Trophoblast cell (in vitro differentiated cells and primary cell): ENCODE measurements around the gene PTPN7. TPM values are rescaled to one million over a fixed set of nuclear protein-coding genes. Genes with fewer than 3 reads are reported as not detected.

Experiments used
- DNase-seq, 2 donors: peaks; one replicate each; pipeline ENCODE4 v3.0.0-alpha.2; 2016
- H2AFZ ChIP-seq: 2 replicates; pipeline ENCODE4 v1.6.1; 2013; ENCODE audit warnings: low read length, moderate library complexity, mild to moderate bottlenecking; ENCODE audit not compliant: insufficient read depth, poor library complexity
- H2AK5ac ChIP-seq: 2 replicates; pipeline ENCODE4 v1.6.1; 2013; ENCODE audit warnings: mild to moderate bottlenecking, low read length
- H2BK120ac ChIP-seq: 2 replicates; pipeline ENCODE4 v1.6.1; 2013; ENCODE audit warnings: low read length, mild to moderate bottlenecking, moderate library complexity; ENCODE audit not compliant: insufficient read depth, poor library complexity
- H2BK12ac ChIP-seq: 2 replicates; pipeline ENCODE4 v1.6.1; 2013; ENCODE audit warnings: mild to moderate bottlenecking, low read length, moderate library complexity
- H2BK5ac ChIP-seq: 2 replicates; pipeline ENCODE4 v1.6.1; 2013; ENCODE audit warnings: low read length, low read depth, moderate library complexity, mild to moderate bottlenecking; ENCODE audit not compliant: poor library complexity
- H3K14ac ChIP-seq: 2 replicates; pipeline ENCODE4 v1.6.1; 2013; ENCODE audit warnings: mild to moderate bottlenecking, low read length
- H3K18ac ChIP-seq: 2 replicates; pipeline ENCODE4 v1.6.1; 2013; ENCODE audit warnings: mild to moderate bottlenecking, low read length
- H3K23ac ChIP-seq: 2 replicates; pipeline ENCODE4 v1.6.1; 2013; ENCODE audit warnings: low read length
- H3K27ac ChIP-seq: 2 replicates; pipeline ENCODE4 v1.5.1; 2013; ENCODE audit warnings: low read depth, mild to moderate bottlenecking, inconsistent platforms, low read length, moderate library complexity
- H3K27me3 ChIP-seq: 2 replicates; pipeline ENCODE4 v1.6.1; 2013; ENCODE audit warnings: inconsistent platforms, mild to moderate bottlenecking, low read length, moderate library complexity; ENCODE audit not compliant: insufficient read depth
- H3K36me3 ChIP-seq, 2 experiments: 1 replicate in 1 of 2; 2 replicates in 1 of 2; pipeline ENCODE4 v1.6.1; 2013; ENCODE audit warnings: low read length in 2 of 2, mild to moderate bottlenecking in 2 of 2, moderate library complexity in 1 of 2; ENCODE audit not compliant: insufficient read depth in 2 of 2, control insufficient read depth in 1 of 2
- H3K4ac ChIP-seq: 2 replicates; pipeline ENCODE4 v1.6.1; 2013; ENCODE audit warnings: low read depth, mild to moderate bottlenecking, low read length, moderate library complexity
- H3K4me1 ChIP-seq, 2 experiments: 1 replicate in 1 of 2; 2 replicates in 1 of 2; pipeline ENCODE4 v1.6.1; 2013; ENCODE audit warnings: low read length in 2 of 2, mild to moderate bottlenecking in 2 of 2, moderate library complexity in 1 of 2; ENCODE audit not compliant: insufficient read depth in 2 of 2, control insufficient read depth in 1 of 2
- H3K4me2 ChIP-seq: 2 replicates; pipeline ENCODE4 v1.6.1; 2013; ENCODE audit warnings: inconsistent platforms, mild to moderate bottlenecking, low read length, moderate library complexity
- H3K4me3 ChIP-seq: 2 replicates; pipeline ENCODE4 v1.5.1; 2013; ENCODE audit warnings: mild to moderate bottlenecking, low read depth, low read length, inconsistent platforms
- H3K79me1 ChIP-seq: one replicate; pipeline ENCODE4 v1.6.1; 2013; ENCODE audit warnings: low read length
- H3K79me2 ChIP-seq: 2 replicates; pipeline ENCODE4 v1.6.1; 2013; ENCODE audit warnings: low read length, mild to moderate bottlenecking; ENCODE audit not compliant: control insufficient read depth, insufficient read depth, poor library complexity
- H3K9ac ChIP-seq: 2 replicates; pipeline ENCODE4 v1.6.1; 2013; ENCODE audit warnings: mild to moderate bottlenecking, low read length
- H3K9me3 ChIP-seq: 2 replicates; pipeline ENCODE4 v1.6.1; 2013; ENCODE audit warnings: low read depth, mild to moderate bottlenecking, control low read depth, inconsistent platforms, low read length; ENCODE audit not compliant: insufficient read depth
- H4K12ac ChIP-seq: 2 replicates; pipeline ENCODE4 v1.6.1; 2013; ENCODE audit warnings: low read depth, mild to moderate bottlenecking, low read length, moderate library complexity
- H4K8ac ChIP-seq: 2 replicates; pipeline ENCODE4 v1.6.1; 2013; ENCODE audit warnings: low read depth, mild to moderate bottlenecking, low read length, moderate library complexity
- H4K91ac ChIP-seq: one replicate; pipeline ENCODE4 v1.6.1; 2013; ENCODE audit warnings: low read depth, mild to moderate bottlenecking, low read length, moderate library complexity
- WGBS: extraction: QIAGEN DNeasy Blood & Tissue Kit; methylation state at CpG from one replicate; pipeline ENCODE4 v1.1.7; 2013; ENCODE audit warnings: missing lambda C conversion rate; ENCODE audit not compliant: insufficient read length, insufficient coverage; ENCODE audit errors: extremely low coverage; 5-methylcytosine and 5-hydroxymethylcytosine counted together
- polyA plus RNA-seq: library from polyadenylated mRNA; stranded (reverse); fragments of 200-250 nt; gene quantifications from 2 replicates; pipeline ENCODE4 v1.2.3, GENCODE V29; 2013

The PTPN7 gene
- polyA plus RNA-seq = not detected in 2 replicates

DNA sequence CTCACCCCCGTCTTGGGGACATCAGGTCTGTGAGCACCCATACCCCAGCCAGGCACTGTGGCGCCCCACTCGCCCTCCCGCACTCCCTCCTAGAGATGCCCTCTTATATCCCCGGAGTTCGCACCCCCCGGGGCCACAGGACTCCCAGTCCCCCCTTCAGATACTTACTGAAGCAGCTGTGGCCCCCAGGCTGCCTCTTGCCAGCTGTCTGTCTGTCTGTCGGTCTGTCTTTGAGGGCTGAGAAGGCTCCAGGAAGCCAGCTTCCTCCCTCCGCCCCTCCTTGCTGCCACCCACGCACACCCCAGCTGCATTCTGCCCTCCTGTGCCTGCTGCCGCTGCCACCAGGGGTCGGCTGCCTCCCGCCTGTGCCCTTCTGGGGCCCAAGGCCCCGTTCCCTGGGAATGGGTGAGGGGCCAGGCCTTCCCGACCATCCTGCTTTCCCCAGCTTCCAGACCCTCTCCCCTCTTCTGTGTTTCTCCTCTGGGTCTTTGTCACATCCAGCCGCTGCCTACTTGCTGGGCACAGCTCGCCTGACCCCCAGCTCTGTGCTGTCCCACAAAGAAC lies at the start of gene PTPN7:
PTPN7 (minus strand) TSS at position 226 of the 564 bp plus-strand sequence. CDS start 1,200 bp downstream, outside the sequence.
- no CpG with 5 or more reads among the region's 17 CpGs for WGBS
- no peak within 1 kb of the TSS for H3K4ac ChIP-seq
- no peak within 1 kb of the TSS for H2BK5ac ChIP-seq
- H3K4me2 ChIP-seq = no peak within 1 kb of the TSS
- H2BK12ac ChIP-seq = no peak within 1 kb of the TSS
- no peak within 1 kb of the TSS for H4K12ac ChIP-seq
- H2AFZ ChIP-seq = no peak within 1 kb of the TSS
- H3K14ac ChIP-seq = no peak within 1 kb of the TSS
- no peaks in the 10 kb centered on the region for H3K27me3 ChIP-seq
- H3K79me1 ChIP-seq = no peaks in the 10 kb centered on the region
- peaks cover 5 to 13% of the 10 kb centered on the region in 2 experiments for H3K4me1 ChIP-seq
- H3K36me3 ChIP-seq = no peaks in the 10 kb centered on the region
- no peak within 1 kb of the TSS for H2BK120ac ChIP-seq
- H4K8ac ChIP-seq = no peak within 1 kb of the TSS
- H2AK5ac ChIP-seq = no peak within 1 kb of the TSS
- no peak within 1 kb of the TSS for H3K9ac ChIP-seq
- no peak within 1 kb of the TSS for H3K27ac ChIP-seq
- no peaks in the 10 kb centered on the region for H3K9me3 ChIP-seq
- H4K91ac ChIP-seq = no peak within 1 kb of the TSS
- H3K4me3 ChIP-seq = no peak within 1 kb of the TSS
- no peak within 1 kb of the TSS for H3K23ac ChIP-seq
- H3K18ac ChIP-seq = no peak within 1 kb of the TSS
- DNase-seq = no peak
- H3K79me2 ChIP-seq = no peaks in the 10 kb centered on the region

DNA sequence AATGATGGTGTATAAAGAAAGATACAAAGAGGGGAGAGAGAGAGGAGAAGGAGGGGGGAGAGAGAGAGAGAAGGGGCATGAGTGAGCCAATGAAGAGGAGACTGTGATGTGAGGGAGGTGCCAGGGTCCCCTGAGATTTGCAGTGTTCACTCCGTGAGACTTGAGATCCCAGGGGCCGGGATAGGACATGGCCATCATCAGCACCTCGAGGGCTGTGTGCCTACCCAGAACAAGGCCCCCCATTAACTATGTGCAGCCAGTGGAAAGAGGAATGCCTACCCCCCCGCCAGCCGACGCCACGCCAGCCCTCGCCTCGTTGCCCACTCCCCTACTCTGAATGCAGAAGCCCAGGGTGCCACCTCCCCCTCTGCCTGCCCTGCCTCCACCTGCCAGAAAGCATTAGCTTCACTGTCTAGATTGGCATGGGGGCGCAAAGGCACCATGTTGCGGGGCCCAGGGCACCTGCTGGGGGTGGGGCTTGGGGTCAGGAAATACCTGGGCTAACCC lies 48.0 kb upstream of the PTPN7 start:
- WGBS = no CpG with 5 or more reads among the region's 11 CpGs
- no peaks in the 10 kb centered on the region for H3K79me2 ChIP-seq
- no peak overlapping the region for H4K8ac ChIP-seq
- no peaks in the 10 kb centered on the region for H3K79me1 ChIP-seq
- no peak overlapping the region for H3K4me2 ChIP-seq
- H2AFZ ChIP-seq = no peak overlapping the region
- H3K9ac ChIP-seq = no peak overlapping the region
- peaks cover 4% of the 10 kb centered on the region for H3K27me3 ChIP-seq
- H3K4me1 ChIP-seq = no peaks in the 10 kb centered on the region
- no peak overlapping the region for H2BK120ac ChIP-seq
- no peak overlapping the region for H3K27ac ChIP-seq
- no peaks in the 10 kb centered on the region for H3K36me3 ChIP-seq
- H3K23ac ChIP-seq = no peak overlapping the region
- no peak overlapping the region for H4K12ac ChIP-seq
- H3K4ac ChIP-seq = no peak overlapping the region
- no peak overlapping the region for H3K4me3 ChIP-seq
- peaks cover 7% of the 10 kb centered on the region for H3K9me3 ChIP-seq
- no peak overlapping the region for H4K91ac ChIP-seq
- H2BK5ac ChIP-seq = no peak overlapping the region
- H3K18ac ChIP-seq = no peak overlapping the region
- no peak overlapping the region for H2BK12ac ChIP-seq
- no peak overlapping the region for H3K14ac ChIP-seq
- no peak overlapping the region for H2AK5ac ChIP-seq
- DNase-seq = no peak

DNA sequence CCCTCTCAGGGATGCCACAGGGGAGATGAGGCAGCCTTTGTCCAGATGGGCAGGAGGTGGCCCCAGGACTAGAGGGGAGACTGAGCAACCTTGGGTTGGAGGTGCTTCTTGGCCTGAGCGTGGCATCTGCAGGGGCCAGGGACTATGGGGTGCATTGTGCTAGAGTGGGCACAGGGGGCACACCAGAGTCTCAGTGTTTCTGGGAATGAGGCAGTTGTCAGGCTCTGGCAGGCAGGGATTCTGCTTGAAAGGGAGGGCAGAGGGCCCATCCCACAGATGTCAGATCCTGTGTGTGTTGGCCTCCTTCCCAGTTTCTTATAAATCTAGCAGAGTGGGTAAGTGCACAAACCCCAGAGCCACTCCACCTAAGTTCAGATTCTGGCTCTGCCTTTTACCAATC lies 46.9 kb upstream of the PTPN7 start:
- no peak for DNase-seq
- no peak overlapping the region for H2BK120ac ChIP-seq
- no peak overlapping the region for H3K4ac ChIP-seq
- H2BK5ac ChIP-seq = no peak overlapping the region
- WGBS = no CpG with 5 or more reads among the region's 1 CpG
- H2AFZ ChIP-seq = no peak overlapping the region
- no peak overlapping the region for H3K4me3 ChIP-seq
- no peak overlapping the region for H3K18ac ChIP-seq
- no peak overlapping the region for H3K4me2 ChIP-seq
- H4K8ac ChIP-seq = no peak overlapping the region
- H2BK12ac ChIP-seq = no peak overlapping the region
- no peak overlapping the region for H3K14ac ChIP-seq
- H3K27me3 ChIP-seq = no peaks in the 10 kb centered on the region
- H3K79me2 ChIP-seq = no peaks in the 10 kb centered on the region
- H3K36me3 ChIP-seq = no peaks in the 10 kb centered on the region
- H2AK5ac ChIP-seq = no peak overlapping the region
- no peak overlapping the region for H3K27ac ChIP-seq
- H3K79me1 ChIP-seq = no peaks in the 10 kb centered on the region
- H4K12ac ChIP-seq = no peak overlapping the region
- no peak overlapping the region for H3K9ac ChIP-seq
- peaks cover 5% of the 10 kb centered on the region for H3K9me3 ChIP-seq
- H4K91ac ChIP-seq = no peak overlapping the region
- no peaks in the 10 kb centered on the region for H3K4me1 ChIP-seq
- no peak overlapping the region for H3K23ac ChIP-seq

- H3K27me3 ChIP-seq = no peaks in the 10 kb centered on the region
- no peaks in the 10 kb centered on the region for H3K79me1 ChIP-seq
- no peak overlapping the region for H3K9ac ChIP-seq
- H2AK5ac ChIP-seq = no peak overlapping the region
- H3K9me3 ChIP-seq = peaks cover 5% of the 10 kb centered on the region
- H3K4me2 ChIP-seq = no peak overlapping the region
- H2BK12ac ChIP-seq = no peak overlapping the region
- no peak overlapping the region for H3K4me3 ChIP-seq
- H3K23ac ChIP-seq = no peak overlapping the region
- no peak overlapping the region for H3K18ac ChIP-seq
- DNase-seq = no peak
- H3K79me2 ChIP-seq = no peaks in the 10 kb centered on the region
- no peak overlapping the region for H3K14ac ChIP-seq
- no peak overlapping the region for H4K8ac ChIP-seq
- H3K4ac ChIP-seq = no peak overlapping the region
- no peak overlapping the region for H3K27ac ChIP-seq
- no peak overlapping the region for H2AFZ ChIP-seq
- no peaks in the 10 kb centered on the region for H3K36me3 ChIP-seq
- no peak overlapping the region for H4K91ac ChIP-seq
- H3K4me1 ChIP-seq = no peaks in the 10 kb centered on the region
- no peak overlapping the region for H2BK120ac ChIP-seq
- no peak overlapping the region for H2BK5ac ChIP-seq
- WGBS = 100% methylated on average over 3 of the region's 5 CpGs
- no peak overlapping the region for H4K12ac ChIP-seq
Observed at GRCh38 chr1:202205523-202206190, 45.3 kb upstream of the PTPN7 start.
